Left ventricle myocardium inferior (tissue), 1 donor: ENCODE results near the gene CDKN1C. TPM values are rescaled to one million over a fixed set of nuclear protein-coding genes. Genes with fewer than 3 reads are reported as not detected.

Experiments used
- DNase-seq: peaks from one replicate; pipeline ENCODE4 v3.0.0-alpha.2; 2020
- H3K27ac ChIP-seq: fragments of 200-600 bp; replicated peaks from 2 replicates; pipeline ENCODE4 v1.8.0; 2021
- H3K27me3 ChIP-seq: fragments of 200-600 bp; 2 replicates; pipeline ENCODE4 v1.8.0; 2021; ENCODE audit warnings: low read depth
- H3K36me3 ChIP-seq: fragments of 200-600 bp; 2 replicates; pipeline ENCODE4 v1.8.0; 2021
- H3K4me1 ChIP-seq: fragments of 200-600 bp; 2 replicates; pipeline ENCODE4 v1.8.0; 2021
- H3K4me3 ChIP-seq: fragments of 200-600 bp; 2 replicates; pipeline ENCODE4 v1.8.0; 2021; ENCODE audit warnings: mild to moderate bottlenecking, moderate library complexity
- H3K9me3 ChIP-seq: fragments of 200-600 bp; replicated peaks from 2 replicates; pipeline ENCODE4 v1.8.0; 2021
- intact Hi-C: fragments of 100-400 bp; cut with micrococcal nuclease; formaldehyde crosslinking; loops from one replicate; pipeline ENCODE4 v1.11.0; 2022
- total RNA-seq: library from RNA; stranded (reverse); fragmentation: NEBNext Ultra II Directional; extraction: Animal tissue kit (Norgen Biotek cat#: 25700); gene quantifications from one replicate; pipeline ENCODE4 v1.2.1, GENCODE V29; 2021
- TF ChIP-seq, protein P1 (sequence below): fragments of 200-600 bp; IDR thresholded peaks from 2 replicates; pipeline ENCODE4 v1.8.0; 2021; ENCODE audit warnings: antibody characterized with exemption, mild to moderate bottlenecking, borderline replicate concordance
- donor health status: DM: no; HTN: yes; CAD: no; lungs with severe emphysema.

CDKN1C gene
- total RNA-seq, 1 donor from 2014 or later: 33.0 TPM

DNA sequence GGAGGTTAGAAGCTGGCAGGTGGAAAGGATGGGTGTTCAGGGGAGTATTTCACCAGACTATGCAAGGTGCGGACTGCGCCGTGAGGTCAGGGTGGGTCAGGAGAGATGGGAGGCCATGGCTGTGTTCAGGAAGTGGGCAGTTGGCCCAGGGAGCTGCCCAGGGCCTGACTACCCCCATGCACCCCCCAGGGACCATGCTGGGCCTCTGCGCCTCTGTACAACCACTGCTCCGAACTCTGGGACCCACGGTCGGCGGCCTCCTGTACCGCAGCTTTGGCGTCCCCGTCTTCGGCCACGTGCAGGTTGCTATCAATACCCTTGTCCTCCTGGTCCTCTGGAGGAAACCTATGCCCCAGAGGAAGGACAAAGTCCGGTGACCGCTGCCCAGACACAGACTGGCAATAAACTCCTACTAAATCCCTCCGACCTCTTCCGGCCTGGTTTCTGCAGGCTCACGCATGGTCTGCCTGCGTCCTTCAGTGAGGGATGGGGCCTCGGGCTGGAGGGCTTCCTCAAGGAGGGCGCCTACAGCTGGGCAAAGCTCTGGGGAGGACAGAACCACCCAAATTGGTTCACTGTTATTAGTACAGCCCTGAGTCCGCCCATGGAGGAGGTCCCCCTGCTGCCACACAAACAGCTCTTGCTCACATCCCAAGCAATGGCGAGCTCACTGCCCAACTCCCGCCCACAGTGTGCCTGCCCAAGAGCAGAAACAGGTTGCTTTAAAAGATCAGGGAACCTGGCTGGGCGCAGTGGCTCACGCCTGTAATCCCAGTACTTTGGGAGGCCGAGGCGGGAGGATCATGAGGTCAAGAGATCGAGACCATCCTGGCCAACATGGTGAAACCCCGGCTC, 39.5 kb upstream of the CDKN1C start:
- Histone ChIP-seq H3K4me3 (no peak overlapping the region), H3K4me1 (peaks cover 25% of the 10 kb centered on the region), H3K27ac (no peak overlapping the region), H3K9me3 (no peaks in the 10 kb centered on the region), H3K36me3 (no peaks in the 10 kb centered on the region), H3K27me3 (peaks cover 63% of the 10 kb centered on the region)
- no peak for DNase-seq
- TF ChIP-seq, protein P1, sequence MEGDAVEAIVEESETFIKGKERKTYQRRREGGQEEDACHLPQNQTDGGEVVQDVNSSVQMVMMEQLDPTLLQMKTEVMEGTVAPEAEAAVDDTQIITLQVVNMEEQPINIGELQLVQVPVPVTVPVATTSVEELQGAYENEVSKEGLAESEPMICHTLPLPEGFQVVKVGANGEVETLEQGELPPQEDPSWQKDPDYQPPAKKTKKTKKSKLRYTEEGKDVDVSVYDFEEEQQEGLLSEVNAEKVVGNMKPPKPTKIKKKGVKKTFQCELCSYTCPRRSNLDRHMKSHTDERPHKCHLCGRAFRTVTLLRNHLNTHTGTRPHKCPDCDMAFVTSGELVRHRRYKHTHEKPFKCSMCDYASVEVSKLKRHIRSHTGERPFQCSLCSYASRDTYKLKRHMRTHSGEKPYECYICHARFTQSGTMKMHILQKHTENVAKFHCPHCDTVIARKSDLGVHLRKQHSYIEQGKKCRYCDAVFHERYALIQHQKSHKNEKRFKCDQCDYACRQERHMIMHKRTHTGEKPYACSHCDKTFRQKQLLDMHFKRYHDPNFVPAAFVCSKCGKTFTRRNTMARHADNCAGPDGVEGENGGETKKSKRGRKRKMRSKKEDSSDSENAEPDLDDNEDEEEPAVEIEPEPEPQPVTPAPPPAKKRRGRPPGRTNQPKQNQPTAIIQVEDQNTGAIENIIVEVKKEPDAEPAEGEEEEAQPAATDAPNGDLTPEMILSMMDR: no peak
- intact Hi-C loops: no loop called here

DNA sequence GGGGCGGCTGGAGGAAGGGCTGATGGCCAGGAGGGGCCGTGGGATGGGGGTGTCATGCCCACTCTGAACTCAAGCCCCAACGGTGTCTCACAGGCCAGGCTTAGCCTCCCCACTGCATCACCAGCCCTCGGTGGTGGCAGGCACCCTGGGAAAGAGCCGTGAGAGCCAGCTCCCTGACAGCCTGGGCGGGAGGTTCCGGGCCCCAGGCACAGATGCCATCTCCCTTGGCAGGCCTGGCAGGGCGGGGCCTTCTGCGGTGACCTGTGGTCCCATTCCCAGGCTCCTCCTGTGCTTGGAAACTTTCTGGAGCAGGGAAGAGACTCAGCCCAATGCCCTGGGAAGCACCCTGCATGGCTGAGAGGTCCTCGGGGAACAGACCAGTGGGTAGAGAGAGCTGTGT, 38.8 kb upstream of the CDKN1C start:
- TF ChIP-seq, protein P1: no peak
- DNase-seq: no peak
- H3K36me3 ChIP-seq: no peaks in the 10 kb centered on the region
- peaks cover 56% of the 10 kb centered on the region for H3K27me3 ChIP-seq
- H3K4me3 ChIP-seq: no peak overlapping the region
- peaks cover 20% of the 10 kb centered on the region for H3K4me1 ChIP-seq
- no peaks in the 10 kb centered on the region for H3K9me3 ChIP-seq
- no peak overlapping the region for H3K27ac ChIP-seq
- intact Hi-C loops: no loop called here

DNA sequence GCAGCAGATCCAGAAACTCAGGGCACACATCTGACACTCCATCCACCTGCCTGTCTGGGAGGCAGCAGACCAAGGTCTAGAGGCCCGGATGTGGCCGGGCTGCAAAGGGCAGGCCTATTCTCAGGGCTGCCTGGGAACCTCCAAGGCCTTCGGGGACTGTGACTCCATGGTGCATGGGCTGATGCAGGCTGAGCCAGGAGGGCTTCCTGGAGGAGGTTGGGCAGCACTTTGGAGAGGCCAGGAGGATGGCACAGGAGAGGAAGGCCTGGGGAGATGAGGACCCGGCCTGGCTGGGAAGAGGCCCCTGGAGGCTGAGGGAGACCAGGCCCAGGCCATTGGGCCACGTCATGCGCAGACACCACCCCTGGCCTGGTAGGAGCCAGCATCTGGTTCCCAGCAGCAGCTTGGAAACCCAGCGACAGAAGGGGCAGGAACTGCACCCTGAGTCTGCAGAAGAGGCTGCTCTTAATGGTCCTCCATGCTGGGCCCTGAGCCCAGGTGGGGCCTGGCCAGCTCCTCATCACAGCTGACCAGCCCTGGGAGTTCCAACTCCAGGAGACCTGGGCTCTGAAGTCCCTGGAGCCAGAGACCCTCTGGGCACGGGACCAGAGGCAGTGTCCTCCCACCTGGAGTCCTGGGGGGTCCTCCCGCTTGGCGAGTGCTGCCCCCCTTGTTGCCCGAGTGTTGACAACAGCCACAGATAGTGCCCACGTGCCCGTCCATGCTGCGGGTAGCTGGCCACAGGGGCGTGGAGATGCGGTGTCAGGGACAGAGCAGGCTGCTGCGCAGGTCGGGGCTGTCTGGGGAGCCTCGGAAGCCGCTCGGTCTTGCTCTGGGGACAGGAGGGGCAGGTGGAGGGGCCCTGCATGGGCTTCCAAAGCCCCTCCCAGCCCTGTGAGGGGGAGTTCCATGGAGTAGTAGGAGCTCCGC, 38.1 kb upstream of the CDKN1C start:
- TF ChIP-seq, protein P1: no peak
- H3K36me3 ChIP-seq: no peaks in the 10 kb centered on the region
- DNase-seq: no peak
- intact Hi-C loops: no loop called here
- H3K4me3 ChIP-seq: no peak overlapping the region
- H3K27ac ChIP-seq: no peak overlapping the region
- peaks cover 13% of the 10 kb centered on the region for H3K4me1 ChIP-seq
- peaks cover 50% of the 10 kb centered on the region for H3K27me3 ChIP-seq
- H3K9me3 ChIP-seq: no peaks in the 10 kb centered on the region

DNA sequence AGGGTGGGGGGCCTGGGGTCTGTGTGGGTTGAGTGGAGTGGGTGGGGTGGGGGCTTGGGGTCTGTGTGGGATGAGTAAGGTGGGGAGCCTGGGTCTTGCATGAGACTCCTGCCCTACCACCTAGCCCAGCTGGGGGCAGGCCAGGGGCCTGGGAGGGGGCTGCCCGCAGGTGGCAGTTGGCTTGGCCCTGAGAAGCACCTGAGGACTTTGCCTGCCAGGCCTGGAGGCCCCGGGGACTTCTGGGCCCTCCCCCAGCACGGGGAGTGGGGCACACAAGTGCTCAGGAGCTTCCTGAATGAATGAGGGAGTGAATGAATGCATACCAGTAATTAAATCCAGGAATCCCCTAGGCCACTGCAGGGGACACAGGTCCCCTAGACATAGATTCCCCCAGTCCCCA, 37.1 kb upstream of the CDKN1C start:
- TF ChIP-seq, protein P1: no peak
- no peaks in the 10 kb centered on the region for H3K36me3 ChIP-seq
- DNase-seq: no peak
- no peaks in the 10 kb centered on the region for H3K9me3 ChIP-seq
- intact Hi-C loops: no loop called here
- peaks cover 3% of the 10 kb centered on the region for H3K4me1 ChIP-seq
- H3K27me3 ChIP-seq: peaks cover 39% of the 10 kb centered on the region
- no peak overlapping the region for H3K4me3 ChIP-seq
- H3K27ac ChIP-seq: no peak overlapping the region

DNA sequence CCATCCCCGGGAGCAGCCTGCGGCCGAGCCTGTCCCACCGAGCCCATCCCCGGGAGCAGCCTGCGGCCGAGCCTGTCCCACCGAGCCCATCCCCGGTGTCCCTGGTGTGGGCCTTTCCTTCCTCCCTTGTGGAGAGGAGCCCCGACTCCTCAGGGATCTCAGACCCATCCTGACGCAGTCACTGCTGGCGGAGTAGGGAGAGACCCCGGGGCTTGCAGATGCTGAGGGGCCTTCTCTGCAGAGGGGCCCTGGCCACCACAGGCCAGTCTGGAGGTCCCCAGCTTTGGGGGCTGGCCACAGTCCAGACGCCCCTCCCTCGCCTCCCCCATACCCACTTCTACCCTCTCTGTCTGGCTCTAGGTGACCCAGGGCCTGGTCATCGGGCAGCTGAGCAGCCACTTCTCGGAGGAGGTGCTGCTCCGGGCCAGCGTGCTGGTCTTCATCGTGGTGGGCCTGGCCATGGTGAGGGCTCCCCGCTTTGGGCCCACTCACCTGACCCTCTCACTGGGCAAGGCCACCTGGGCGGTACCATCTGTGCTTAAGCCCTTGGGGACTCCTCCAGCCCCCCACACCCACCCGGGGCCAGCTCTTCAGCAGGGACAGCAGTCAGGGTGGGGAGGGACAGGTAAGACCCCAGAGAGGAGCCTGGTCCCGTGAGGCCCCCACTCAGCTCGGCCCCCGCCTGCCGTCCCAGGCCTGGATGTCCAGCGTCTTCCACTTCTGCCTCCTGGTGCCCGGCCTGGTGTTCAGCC, 36.3 kb upstream of the CDKN1C start:
- intact Hi-C loops: no loop called here
- Histone ChIP-seq H3K4me3 (no peak overlapping the region), H3K9me3 (no peaks in the 10 kb centered on the region), H3K27ac (no peak overlapping the region), H3K36me3 (no peaks in the 10 kb centered on the region), H3K4me1 (peaks cover 3% of the 10 kb centered on the region), H3K27me3 (peaks cover 32% of the 10 kb centered on the region)
- no peak for DNase-seq
- TF ChIP-seq, protein P1: no peak
